A673 (cell line): ENCODE results near the gene KLHDC3. TPM values are rescaled to one million over a fixed set of nuclear protein-coding genes. Genes with fewer than 3 reads are reported as not detected.

Source experiments
- BruUV-seq: library from RNA; stranded (reverse); fragments of 400-500 nt; replicated peaks from 2 replicates; lab custom pipeline; 2021; lab: Mats Ljungman, UMichigan
- CTCF ChIA-PET: fragments of 300-600 bp; sonication (Branson Sonifier 250); formaldehyde crosslinking; loops from one replicate; lab custom pipeline; 2022; ENCODE audit warnings: antibody characterized with exemption; lab: Charles Lee
- POLR2A ChIA-PET: fragments of 300-600 bp; sonication (Branson Sonifier 250); formaldehyde crosslinking; loops from one replicate; lab custom pipeline; 2022; ENCODE audit warnings: antibody characterized with exemption; ENCODE audit not compliant: low non-redundant PET; lab: Charles Lee
- DNase-seq: peaks from one replicate; pipeline ENCODE4 v3.0.0-alpha.2; 2015; ENCODE audit warnings: low spot score
- H3K27ac ChIP-seq: fragments of 200-600 bp; sonication (generic); 2 replicates; pipeline ENCODE4 v1.5.1; 2016; ENCODE audit warnings: mixed run types, low read depth, mild to moderate bottlenecking, mixed read lengths, antibody characterized with exemption, low read length; ENCODE audit not compliant: poor library complexity, severe bottlenecking
- H3K27me3 ChIP-seq: fragments of 200-600 bp; sonication (generic); replicated peaks from 2 replicates; pipeline ENCODE4 v1.6.1; 2017; ENCODE audit warnings: mixed run types, low read depth, mild to moderate bottlenecking, mixed read lengths, antibody characterized with exemption, low read length; ENCODE audit not compliant: insufficient read depth, poor library complexity
- H3K36me3 ChIP-seq: fragments of 200-600 bp; sonication (generic); 2 replicates; pipeline ENCODE4 v1.6.1; 2016; ENCODE audit warnings: mixed run types, mild to moderate bottlenecking, mixed read lengths, antibody characterized with exemption, low read length; ENCODE audit not compliant: insufficient read depth, poor library complexity, severe bottlenecking
- H3K4me1 ChIP-seq: fragments of 200-600 bp; sonication (generic); 2 replicates; pipeline ENCODE4 v1.6.1; 2017; ENCODE audit warnings: mixed run types, mild to moderate bottlenecking, mixed read lengths, antibody characterized with exemption, low read length; ENCODE audit not compliant: insufficient read depth, poor library complexity, severe bottlenecking
- H3K4me3 ChIP-seq: fragments of 200-600 bp; sonication (generic); 2 replicates; pipeline ENCODE4 v1.5.1; 2016; ENCODE audit warnings: low read depth, mixed run types, mild to moderate bottlenecking, mixed read lengths, low read length; ENCODE audit not compliant: poor library complexity, severe bottlenecking
- H3K9me3 ChIP-seq: fragments of 200-600 bp; sonication (generic); 2 replicates; pipeline ENCODE4 v1.6.1; 2016; ENCODE audit warnings: mixed run types, low read depth, mild to moderate bottlenecking, mixed read lengths, antibody characterized with exemption, low read length; ENCODE audit not compliant: poor library complexity, severe bottlenecking
- EZH2 ChIP-seq: fragments of 200-600 bp; sonication (generic); IDR thresholded peaks from 2 replicates; pipeline ENCODE4 v1.6.1; 2017; ENCODE audit warnings: borderline replicate concordance, low read depth, mild to moderate bottlenecking, mixed read lengths, antibody characterized with exemption, low read length; ENCODE audit not compliant: poor library complexity, severe bottlenecking
- intact Hi-C: fragments of 100-400 bp; cut with micrococcal nuclease; formaldehyde crosslinking; loops from one replicate; pipeline ENCODE4 v1.10.0; 2022; ENCODE audit not compliant: unreplicated experiment
- total RNA-seq: library from RNA; stranded (reverse); gene quantifications from 2 replicates; pipeline ENCODE4 v1.2.3, GENCODE V29; 2021
- TF ChIP-seq, protein P1 (sequence below): fragments of 300-800, 200-600 bp; sonication (generic); conservative IDR thresholded peaks from 2 replicates; pipeline ENCODE4 v1.5.1; 2017; ENCODE audit warnings: low read depth, mild to moderate bottlenecking, antibody characterized with exemption, low read length, moderate library complexity, mixed read lengths

KLHDC3 gene
- total RNA-seq, 1 experiment from 2014 or later: 90.1 TPM

DNA sequence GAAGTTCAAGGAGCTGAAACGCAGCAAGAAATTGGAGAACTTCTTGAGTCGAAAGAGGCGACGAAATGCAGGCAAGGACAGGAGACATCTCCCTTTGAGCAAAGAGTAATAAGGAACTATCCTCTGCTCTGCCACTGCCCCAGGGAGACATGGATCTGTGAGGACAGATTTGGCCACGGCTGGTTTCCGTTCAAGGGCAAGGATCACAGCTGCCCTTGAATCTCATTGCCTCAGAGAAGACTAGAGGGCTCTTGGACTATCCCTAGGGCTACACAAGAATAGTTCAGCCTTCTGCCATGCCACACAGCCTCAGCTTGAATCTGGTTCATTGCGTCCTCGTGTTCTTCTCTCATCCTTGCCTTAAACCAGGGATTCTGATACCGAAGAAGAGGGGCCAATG lies 15.1 kb downstream of the KLHDC3 start:
- POLR2A ChIA-PET: no interaction called here
- no peak for DNase-seq
- Histone ChIP-seq H3K9me3 (no peaks in the 10 kb centered on the region), H3K4me3 (no peak overlapping the region), H3K4me1 (no peaks in the 10 kb centered on the region), H3K36me3 (peaks cover 70% of the 10 kb centered on the region), H3K27ac (no peak overlapping the region), H3K27me3 (no peaks in the 10 kb centered on the region)
- no peak for TF ChIP-seq EZH2
- TF ChIP-seq, protein P1, sequence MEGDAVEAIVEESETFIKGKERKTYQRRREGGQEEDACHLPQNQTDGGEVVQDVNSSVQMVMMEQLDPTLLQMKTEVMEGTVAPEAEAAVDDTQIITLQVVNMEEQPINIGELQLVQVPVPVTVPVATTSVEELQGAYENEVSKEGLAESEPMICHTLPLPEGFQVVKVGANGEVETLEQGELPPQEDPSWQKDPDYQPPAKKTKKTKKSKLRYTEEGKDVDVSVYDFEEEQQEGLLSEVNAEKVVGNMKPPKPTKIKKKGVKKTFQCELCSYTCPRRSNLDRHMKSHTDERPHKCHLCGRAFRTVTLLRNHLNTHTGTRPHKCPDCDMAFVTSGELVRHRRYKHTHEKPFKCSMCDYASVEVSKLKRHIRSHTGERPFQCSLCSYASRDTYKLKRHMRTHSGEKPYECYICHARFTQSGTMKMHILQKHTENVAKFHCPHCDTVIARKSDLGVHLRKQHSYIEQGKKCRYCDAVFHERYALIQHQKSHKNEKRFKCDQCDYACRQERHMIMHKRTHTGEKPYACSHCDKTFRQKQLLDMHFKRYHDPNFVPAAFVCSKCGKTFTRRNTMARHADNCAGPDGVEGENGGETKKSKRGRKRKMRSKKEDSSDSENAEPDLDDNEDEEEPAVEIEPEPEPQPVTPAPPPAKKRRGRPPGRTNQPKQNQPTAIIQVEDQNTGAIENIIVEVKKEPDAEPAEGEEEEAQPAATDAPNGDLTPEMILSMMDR: no peak
- BruUV-seq: no TSS peak
- intact Hi-C loops: no loop called here
- CTCF ChIA-PET: no interaction called here

DNA sequence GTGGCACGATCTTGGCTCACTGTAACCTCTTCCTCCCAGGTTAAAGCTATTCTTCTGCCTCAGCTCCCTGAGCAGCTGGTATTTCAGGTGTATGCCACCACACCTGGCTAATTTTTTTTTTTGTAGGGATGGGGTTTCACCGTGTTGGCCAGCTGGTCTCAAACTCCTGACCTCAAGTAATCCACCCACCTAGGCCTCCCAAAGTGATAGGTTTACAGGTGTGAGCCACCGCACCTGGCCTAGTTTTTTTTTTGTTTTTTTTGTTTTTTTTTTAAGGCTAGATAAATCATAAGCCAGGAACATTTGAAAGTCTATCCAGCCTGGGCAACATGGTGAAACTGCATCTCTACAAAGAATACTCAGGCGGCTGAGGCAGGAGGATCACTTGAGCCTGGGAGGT lies 18.3 kb downstream of the KLHDC3 start:
- no peaks in the 10 kb centered on the region for H3K27me3 ChIP-seq
- no peak overlapping the region for H3K27ac ChIP-seq
- peaks cover 63% of the 10 kb centered on the region for H3K36me3 ChIP-seq
- ChIA-PET CTCF (no interaction called here), POLR2A (no interaction called here)
- DNase-seq: no peak
- no peak for TF ChIP-seq EZH2
- TF ChIP-seq, protein P1: no peak
- H3K9me3 ChIP-seq: no peaks in the 10 kb centered on the region
- H3K4me1 ChIP-seq: no peaks in the 10 kb centered on the region
- no peak overlapping the region for H3K4me3 ChIP-seq
- intact Hi-C loops: no loop called here
- BruUV-seq: no TSS peak

DNA sequence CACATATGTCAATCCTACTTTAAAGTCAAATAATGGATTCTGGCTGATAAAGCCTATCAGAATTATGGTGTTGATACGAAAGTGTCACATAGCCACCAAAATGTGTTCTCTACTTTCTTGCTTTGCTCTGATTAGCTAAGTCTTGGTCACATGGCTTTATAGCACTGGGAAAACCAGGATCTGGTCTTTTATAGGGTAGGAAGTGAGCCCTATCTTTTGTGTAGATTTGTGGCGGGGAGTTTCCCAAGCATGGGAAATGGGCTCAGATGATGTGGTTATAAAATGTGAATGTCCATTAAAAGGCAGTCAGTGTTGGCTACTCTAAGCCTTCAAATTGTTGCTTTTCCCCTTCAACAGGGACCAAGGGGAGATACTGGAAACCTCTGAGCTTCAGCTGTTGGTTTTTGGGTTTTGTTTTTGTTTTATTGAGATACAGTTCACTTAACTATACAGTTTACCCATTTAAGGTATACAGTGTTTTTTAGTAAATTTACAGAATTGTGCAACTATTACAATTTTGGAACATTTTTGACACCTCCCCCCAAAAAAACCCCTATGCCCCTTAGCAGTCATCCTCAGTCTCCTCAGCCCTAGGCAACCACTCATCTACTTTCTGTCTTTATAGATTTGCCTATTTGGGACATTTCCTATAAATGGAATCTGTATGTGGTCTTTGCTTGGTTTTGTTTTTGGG lies 19.6 kb downstream of the KLHDC3 start:
- BruUV-seq: TSS peak; percentile 27
- Histone ChIP-seq H3K4me3 (no peak overlapping the region), H3K27me3 (no peaks in the 10 kb centered on the region), H3K36me3 (peaks cover 56% of the 10 kb centered on the region), H3K9me3 (no peaks in the 10 kb centered on the region), H3K4me1 (no peaks in the 10 kb centered on the region), H3K27ac (no peak overlapping the region)
- intact Hi-C loops: no loop called here
- TF ChIP-seq, protein P1: no peak
- TF ChIP-seq EZH2: no peak
- ChIA-PET CTCF (no interaction called here), POLR2A (interaction anchor here (0.6 kb wide), 1 partner anchor 130 kb away, joined by 3 read pairs; no protein-coding TSS in a partner anchor)
- no peak for DNase-seq
